Middle frontal gyrus (tissue), 1 donor: ENCODE measurements around the gene CORO1C.

ENCODE experiments used
- DNase-seq: peaks from one replicate; pipeline ENCODE4 v3.0.0-alpha.2; 2015; ENCODE audit warnings: low spot score; ENCODE audit errors: extremely low spot score

The CORO1C gene

DNA sequence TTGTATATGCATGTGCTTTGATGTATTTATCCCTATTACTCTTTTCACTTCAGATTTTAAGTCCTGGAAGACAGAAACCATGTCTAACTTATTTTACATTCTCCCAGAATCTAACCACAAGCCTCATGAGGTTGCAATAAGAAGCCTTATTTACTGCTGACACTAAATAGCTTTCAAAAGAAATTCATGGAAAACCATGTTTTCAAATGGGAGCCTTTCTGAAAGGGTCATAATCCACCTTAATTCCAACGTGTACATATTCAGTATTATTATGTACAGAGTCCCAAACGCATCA, 34.4 kb downstream of the CORO1C start:
- DNase-seq, result no peak

DNA sequence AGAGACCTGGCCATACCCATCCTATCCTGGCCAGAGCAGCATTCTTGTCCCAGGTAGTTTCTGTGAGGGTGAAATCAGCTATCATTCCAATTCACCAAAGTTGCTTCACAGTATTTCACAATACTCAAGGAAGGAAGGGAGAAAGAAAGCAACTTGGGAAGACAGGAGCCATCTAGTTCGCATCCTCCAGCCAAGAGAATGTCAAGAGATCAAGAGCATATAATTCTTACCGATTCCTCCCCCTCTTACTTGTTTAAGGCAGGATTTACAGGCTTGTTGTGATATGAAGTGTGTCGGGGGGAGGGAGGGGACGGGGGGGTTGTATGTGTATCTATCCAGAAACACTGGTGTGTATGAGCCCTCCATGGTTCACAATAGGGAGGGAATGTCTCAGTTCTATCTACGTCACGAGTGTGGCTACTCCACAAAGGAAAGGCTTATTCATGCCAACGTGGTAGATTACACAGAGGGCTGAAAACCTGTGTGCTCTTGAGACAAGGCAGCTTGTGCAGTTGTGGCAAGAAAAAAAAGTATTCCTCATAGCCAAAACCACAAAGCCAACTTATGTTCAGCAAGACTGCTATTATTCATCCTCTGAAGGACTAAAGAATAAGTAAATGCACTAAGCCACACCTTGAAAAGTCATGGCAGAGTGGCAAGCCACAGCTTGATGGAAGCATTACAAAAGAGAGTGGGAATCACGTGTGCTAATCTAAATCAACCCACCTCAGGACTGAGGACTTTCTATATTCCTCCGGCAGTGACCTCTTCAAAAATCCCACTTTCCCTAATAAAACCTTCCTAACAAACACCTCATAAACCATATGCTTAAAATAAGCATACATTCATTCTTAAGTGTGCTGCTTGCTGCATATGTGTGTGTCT, 35.0 kb downstream of the CORO1C start:
- DNase-seq, result no peak

DNA sequence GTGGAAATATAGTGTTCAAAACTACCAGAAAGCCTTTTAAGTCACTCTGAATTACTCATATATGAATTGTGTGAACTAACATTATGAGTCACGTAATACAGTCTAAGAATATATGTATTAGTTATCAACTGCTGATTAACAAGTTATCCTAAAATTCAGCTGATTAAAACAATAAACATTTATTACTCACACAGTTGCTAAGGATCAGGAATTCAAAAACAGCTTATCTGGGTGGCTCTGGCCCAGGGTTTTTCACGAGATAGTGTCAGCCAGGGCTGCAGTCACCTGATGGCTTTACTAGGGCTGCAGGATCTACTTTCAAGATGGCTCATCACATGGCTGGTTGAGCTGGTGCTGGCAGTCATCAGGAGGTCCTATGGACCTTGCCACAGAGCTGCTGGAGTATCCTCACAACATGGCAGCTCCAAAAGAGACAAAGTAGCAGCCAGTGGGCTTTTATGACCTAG, 36.5 kb downstream of the CORO1C start:
- DNase-seq, result no peak

DNA sequence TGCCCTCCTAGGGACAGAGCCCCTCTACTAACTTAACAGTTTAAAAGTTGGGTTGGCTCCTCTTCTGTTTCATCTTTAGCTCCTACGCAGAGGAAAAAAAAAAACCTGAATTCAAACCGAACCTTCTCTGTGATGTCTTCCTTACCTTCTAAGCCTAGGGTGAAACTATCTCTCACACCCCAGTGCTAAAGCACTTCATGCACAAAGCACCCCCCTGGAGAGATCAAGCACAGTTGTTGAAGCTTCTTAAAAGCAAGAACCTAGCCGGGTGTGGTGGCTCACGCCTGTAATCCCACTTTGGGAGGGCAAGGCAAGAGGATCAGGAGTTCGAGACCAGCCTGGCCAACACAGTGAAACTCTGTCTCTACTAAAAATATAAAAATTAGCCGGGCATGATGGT, 37.6 kb downstream of the CORO1C start:
- DNase-seq, result no peak

DNA sequence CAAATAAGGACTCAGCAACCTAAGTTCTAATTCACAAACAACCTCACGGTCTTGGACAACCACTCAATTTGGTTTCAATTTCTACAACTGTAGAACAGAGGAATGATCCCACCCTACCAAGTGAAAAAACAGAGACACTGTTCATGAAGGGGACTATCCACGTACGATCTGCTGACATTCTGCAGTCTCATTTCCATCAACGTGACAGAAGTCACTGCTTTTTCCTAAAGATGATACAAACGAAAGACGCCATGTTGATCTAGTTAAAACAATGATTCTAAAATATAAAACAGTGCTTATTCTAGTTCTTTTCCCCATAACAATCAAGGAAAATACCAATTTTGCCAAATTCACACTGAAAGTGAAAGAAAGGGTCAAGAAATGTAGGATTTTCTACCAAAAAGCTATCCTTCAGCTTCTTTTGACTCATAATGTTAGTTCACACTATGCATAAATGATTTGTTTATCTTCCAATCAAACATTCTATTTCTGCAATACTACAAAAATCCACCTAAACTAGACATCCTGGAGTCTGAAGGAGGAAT, 38.1 kb downstream of the CORO1C start:
- no peak for DNase-seq

DNA sequence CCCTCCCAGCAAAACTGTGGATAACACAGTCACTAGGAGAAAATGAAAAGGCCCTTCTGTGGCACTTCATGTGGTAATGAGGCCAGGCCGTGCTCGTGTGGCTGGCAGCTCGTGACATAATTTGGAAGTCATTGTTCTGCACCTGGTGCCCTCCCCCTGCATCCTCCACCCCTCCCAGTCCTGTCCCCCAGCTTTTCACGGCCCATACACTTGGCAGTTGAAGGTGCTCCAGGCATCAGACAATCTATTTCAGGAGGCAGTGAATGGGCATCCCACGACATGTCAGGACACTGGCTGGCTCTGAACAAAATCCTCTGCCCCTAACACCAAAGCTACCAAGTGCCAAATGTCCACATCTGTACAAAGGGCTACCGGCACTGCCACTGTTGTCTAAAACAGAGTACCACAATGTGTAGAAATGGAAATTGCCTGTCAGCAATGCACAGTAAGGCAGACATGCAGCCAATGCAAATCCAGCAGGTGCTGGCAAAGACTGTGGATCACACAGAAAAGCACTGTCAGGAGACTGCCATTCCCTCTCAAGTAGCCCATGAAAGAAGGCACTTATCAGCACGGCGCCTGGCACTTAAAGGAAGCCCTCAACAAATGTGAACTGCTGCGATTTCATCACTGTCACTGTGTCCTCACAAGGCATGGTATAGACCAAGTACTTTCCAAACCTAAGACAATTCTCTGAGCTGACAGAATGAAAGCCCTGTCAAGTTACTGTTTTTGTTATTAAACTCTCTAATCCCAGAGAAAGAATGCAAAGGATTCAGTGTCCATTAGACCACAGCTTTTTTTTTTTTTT, 39.1 kb downstream of the CORO1C start:
- DNase-seq, result peak; percentile 46

DNA sequence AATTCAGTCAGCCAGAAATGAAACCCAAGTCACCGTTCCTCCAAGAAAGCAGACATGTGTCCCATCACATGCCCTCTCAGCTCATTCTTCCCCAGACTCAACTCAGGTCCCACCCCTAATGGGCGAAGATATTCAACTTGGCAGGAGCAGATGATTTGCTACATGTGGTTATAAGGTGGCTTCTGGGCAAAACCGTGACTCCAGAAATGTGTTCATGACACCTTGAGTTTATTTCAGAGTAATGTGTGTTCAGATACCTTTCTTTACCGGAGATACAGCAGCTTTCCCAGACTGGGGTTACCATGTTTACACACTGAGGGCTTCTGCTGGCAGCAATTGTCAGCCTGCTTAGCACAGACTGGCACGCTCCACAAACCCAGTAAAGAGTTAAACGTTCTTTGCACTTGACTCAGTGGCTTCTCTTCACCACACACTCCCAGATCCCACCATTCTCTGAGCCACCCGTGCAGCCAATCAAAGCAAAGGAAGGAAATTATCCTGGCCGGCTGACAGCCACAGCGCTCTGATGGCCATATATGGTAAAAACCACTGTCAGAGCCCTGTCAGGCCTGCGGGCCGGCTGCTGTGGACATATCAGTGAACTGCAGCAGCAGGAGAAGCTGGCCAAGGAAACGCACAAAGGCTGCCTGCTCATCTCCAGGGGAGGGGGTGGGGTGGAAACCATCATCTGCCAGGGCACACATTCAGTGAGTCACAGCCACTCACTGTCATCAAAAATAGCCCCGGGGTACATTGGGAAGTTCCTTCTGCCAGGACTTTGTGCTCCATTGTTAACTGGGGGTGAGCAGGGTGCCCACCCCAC, 39.9 kb downstream of the CORO1C start:
- DNase-seq, result peak; percentile 83

DNA sequence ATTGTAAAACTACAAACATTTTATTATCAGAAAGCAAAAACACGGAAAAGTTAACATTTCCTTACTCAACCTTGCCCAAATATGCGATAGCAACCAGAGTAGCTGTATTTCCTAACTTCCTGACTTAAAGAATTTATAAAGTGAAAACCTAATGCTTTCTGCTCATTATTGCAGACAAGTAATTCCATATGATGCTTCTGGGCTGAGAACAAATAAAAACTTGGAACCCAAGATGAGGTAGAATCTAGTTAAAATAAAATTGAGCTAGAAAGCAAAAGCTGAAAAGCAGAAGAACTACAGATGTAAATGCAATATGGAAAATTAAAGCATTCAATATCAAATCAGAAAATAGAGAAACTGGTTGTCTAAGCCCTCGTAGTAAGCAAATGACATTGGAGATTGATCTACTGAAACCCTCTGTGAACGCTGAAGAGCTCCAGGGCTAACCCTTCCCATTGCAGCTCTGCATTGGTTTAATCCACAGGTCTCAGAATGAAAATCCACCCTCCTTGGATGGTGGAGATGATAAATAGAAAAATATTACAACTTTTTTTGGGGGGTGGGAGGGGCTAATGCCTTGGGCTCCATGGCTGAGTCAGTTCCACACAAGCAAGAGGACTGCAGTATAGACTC, 40.7 kb downstream of the CORO1C start:
- no peak for DNase-seq

DNA sequence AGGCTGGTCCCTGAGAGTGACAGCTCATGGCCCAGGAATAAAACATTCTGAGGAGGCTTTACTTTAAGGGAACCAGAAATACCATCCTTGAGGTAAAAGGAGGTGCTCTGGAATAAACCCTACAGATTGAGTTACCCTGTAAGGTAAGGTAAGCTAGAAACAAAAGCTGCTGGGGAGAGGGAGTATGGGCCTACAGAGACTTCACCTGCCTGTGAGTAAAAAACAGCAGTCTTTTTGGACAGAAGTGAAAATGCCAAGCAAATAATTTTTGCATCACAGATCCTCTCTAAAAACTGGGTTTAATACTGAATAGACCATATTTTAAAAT, 41.2 kb downstream of the CORO1C start:
- DNase-seq, result no peak

DNA sequence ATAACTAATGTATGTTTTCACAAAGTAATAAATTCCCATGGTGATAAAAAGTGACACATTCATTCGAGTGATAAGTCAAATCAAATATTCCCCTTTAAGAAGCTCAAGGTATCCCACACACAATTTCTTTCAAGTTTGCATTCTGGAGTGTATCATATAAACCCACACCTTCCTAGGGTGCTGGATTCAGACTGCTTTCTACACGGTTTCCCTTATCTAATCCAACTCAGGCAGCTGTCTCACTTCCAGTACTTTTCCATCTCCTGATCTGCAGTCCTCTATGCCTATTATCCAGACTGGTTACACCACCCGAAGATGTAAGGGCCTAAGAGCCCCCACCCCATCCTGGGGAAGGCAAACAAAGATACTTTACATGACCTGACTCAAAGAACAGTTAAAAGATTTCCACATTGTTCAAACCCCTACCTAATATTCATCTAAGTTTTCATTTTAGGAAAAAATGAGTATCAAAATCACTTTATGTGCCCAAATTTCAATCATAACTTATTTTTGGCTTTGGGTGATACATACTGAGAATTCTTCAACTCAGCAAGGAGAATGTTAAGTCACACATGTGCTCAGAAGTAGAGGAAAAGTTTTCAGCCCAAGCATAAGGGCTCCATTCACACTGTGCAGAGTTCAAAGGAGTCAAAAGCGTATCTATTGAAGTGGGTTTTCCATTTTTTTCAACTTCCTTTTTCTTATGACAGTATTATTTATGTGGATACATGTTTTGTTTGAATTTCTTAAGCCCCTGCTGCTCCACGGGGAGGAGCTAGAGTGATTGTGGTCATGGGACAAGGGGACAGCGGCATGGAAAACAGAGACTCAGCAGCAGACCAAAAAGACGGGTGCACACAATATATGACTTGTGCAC, 41.8 kb downstream of the CORO1C start:
- no peak for DNase-seq

DNA sequence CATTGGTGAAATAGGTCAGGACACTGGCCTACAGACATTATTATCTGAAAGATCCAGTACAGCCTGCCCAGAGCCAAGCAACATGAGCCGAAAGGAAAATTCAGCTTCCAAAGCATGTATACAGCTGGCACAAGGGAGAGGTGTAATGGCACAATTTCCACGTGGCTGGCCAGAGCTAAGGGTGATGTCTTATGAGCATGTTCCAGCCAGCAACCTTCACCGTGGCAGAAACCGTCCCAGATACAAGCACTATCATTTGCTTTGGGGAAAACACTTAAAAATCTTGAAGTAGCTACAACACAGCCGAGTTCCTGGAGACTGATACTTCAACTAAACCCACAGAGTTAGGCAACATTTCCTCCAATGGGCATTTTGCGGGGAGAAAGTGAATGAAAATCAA, 44.5 kb downstream of the CORO1C start:
- DNase-seq, result no peak

DNA sequence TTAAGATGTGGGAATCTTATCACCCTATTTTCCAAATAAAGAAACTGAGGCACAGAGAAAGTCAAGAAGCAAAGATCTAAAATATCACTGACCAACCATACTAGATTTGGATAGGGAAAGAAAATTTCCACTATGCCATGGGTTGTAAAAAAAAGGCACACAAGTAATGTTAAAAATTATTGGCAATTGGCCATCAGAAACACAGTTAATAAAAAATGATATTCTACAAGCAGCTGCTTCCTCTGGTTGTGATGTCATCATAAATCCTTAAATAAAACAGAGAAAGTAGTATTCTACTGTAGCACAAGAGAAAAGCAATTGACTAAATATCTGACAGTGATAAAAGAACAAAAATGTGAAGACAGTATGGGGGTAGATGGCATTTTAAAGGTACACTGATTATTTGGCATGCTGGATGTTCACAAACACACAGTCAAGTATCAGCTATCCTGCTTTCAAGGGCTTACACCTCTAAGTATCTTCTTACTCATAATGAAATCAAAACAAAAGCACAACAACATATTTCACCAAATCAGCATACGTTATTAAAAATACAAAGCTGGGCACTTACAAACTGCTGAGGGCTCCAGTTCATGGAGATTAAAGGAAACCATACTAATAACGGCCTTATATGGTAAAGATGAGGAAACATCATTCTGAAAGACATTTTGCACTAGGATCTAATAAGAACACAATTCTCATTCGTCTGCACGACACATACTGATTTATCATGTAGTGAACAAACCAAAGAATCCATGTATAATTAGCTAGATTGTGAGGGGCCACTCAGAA, 45.7 kb downstream of the CORO1C start:
- no peak for DNase-seq

DNA sequence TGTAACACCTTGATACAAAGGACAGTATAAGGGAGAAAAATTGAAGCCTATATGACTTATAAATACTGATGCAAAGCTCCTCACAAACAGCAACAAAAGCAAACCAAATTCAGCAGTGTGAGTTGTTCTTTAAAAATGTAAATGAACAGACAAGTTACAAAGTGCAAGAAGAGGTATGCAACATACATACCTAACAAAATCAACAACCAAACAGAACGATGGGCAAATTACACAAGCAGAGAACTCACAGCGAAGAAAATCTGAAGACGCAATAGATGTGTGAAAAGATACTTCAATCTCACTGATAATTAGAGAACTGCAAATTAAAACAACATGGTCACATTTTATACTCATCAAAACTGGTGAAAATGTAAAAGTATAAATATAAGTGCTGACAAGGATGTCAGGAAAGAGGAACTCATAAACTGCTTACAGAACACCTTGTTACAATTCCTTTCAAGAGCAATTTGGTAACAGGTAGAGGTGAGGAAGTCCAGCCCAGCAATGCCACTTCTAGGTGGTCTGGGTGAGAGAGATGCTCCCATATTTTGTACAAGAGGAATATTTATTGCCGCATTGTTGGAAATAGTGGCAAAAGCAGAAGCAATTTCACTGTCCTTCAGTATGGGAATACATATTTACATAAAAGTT, 47.3 kb downstream of the CORO1C start:
- no peak for DNase-seq

DNA sequence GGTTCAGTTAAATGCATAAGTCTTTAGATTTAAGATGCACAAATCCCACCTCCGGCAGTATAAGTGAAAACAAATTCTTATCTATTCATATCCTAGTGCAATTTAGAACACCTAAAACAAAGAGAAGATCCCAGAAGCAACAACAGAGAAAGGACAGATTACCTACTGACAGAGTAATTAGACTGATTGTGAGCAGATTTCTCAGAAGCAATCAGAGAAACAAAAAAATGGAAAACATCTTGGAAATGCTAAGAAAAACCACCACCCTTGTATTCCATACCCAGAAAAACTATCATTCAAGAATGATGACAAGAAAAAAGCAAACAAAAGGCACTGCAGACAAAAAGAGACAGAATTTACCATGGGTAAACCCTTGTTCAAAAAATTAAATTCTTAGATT, 50.0 kb downstream of the CORO1C start:
- DNase-seq, result no peak

DNA sequence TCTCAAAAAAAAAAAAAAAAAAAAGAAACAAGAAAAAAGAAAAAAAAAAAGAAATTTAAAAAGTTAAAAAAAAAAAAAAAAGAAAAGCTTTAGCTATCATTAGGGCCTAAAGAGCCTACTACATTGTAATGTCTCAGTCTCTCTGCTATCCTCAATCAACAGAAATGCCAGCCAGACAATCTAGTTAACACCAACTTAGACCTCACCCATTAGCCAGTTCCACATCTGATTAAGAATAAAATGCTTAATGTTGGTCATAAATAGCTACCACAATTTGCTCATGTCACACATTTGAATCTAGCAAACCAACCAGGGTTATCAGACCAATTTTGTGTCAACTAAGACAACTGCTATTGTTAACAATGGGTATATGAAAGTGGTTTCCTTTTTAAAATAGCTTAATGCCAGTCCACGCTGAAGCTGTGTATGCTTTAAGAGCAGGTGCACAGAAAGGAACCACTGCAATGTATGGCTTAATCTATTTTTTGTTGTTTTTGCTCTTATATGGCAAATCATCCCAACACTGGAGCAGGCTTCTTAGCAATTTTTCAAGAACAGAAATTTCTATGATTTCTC, 52.1 kb downstream of the CORO1C start:
- DNase-seq, result no peak

DNA sequence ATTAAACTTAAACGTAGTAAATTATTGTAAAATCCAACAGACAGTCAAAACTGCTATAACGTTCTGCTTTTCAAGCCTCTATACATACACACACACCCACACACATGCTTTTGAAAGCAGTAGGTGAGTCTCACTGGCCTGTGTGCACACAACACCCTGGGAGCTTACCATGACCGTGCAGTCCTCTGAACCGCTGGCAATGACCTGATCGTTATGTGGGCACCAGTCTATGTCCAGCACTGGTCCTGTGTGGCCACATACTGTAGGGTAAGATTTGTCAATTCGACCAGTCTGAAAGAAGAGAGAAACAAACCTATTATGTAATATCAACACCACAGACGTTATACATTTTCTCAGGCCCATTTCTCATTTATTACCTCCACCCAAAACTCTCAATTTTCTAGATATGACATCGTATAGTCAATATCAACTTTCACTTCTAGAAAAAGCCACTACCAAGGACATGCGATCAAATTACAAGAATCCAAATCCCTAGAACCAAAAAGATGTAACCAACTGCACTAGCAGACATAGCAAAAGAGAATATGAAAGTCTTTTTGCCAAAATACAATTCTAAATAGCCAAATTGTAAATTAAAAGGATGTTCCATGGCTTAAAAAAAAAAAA, 53.1 kb downstream of the CORO1C start:
- no peak for DNase-seq

DNA sequence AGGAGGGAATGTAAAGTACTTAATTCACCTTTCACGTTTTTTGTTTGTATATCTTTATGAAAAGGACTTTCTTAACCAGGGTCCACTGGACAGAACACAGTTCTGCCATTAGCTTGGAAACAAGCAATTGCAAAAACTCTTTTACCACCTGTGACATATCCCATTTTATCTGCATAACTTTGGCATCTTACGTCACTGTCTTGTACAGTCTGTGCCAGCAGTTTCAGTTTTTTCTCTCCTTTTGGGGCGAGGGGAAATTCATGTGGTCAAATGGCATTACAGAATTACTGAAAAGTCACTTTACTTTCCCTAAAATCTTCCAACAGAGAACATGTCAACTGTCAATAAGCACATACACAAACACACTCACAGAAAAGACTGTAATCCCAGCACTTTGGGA, 53.9 kb downstream of the CORO1C start:
- DNase-seq, result no peak

DNA sequence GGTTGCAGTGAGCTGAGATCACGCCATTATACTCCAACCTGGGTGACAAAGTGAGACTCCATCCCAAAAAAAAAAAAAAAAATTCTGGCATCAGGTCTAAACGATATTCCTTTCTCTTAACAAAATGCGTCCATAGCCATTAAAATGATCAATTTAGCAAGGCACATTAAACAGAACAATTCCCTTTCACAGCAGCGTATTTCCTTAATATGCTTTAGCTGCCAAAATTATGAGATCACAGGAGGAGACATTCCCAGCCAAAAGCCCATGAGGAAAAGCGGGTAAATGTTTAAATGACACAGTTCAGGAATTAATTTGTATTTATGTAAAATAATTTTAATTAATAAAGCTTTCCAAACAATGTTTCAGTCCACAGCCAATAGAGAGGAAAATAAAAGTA, 54.6 kb downstream of the CORO1C start:
- DNase-seq, result no peak
